MM.1S (cell line): ENCODE measurements around the gene MTG1.

Source experiments
- DNase-seq: peaks from one replicate; pipeline ENCODE4 v3.0.0-alpha.2; 2015
- H2AFZ ChIP-seq: fragments of 300-600 bp; sonication (generic); 2 replicates; pipeline ENCODE4 v1.6.0; 2016; ENCODE audit warnings: antibody characterized with exemption, low read length
- H3F3A ChIP-seq: fragments of 300-600 bp; sonication (generic); 2 replicates; pipeline ENCODE4 v1.6.1; 2016; ENCODE audit warnings: mild to moderate bottlenecking, antibody characterized with exemption, low read length, moderate library complexity, mixed read lengths; ENCODE audit not compliant: insufficient read depth
- H3K27ac ChIP-seq: fragments of 300-600 bp; sonication (generic); 2 replicates; pipeline ENCODE4 v1.5.1; 2016; ENCODE audit warnings: mild to moderate bottlenecking, low read length
- H3K27me3 ChIP-seq: fragments of 300-600 bp; sonication (generic); replicated peaks from 2 replicates; pipeline ENCODE4 v1.6.0; 2016; ENCODE audit warnings: low read length; ENCODE audit not compliant: insufficient read depth
- H3K36me3 ChIP-seq: fragments of 300-600 bp; sonication (generic); replicated peaks from 2 replicates; pipeline ENCODE4 v1.6.1; 2016; ENCODE audit warnings: mild to moderate bottlenecking, low read length, mixed read lengths; ENCODE audit not compliant: insufficient read depth
- H3K4me1 ChIP-seq: fragments of 300-600 bp; sonication (generic); 2 replicates; pipeline ENCODE4 v1.6.1; 2016; ENCODE audit warnings: low read length, mixed read lengths
- H3K4me2 ChIP-seq: fragments of 300-600 bp; sonication (generic); 2 replicates; pipeline ENCODE4 v1.6.0; 2016; ENCODE audit warnings: low read depth, low read length
- H3K4me3 ChIP-seq: fragments of 300-600 bp; sonication (generic); 2 replicates; pipeline ENCODE4 v1.5.1; 2016; ENCODE audit warnings: low read length, mixed read lengths
- H3K79me2 ChIP-seq: fragments of 300-600 bp; sonication (generic); 2 replicates; pipeline ENCODE4 v1.6.1; 2016; ENCODE audit warnings: mixed run types, low read length, mixed read lengths
- H3K9ac ChIP-seq: fragments of 300-600 bp; sonication (generic); 2 replicates; pipeline ENCODE4 v1.6.1; 2016; ENCODE audit warnings: low read length, mixed read lengths
- H3K9me2 ChIP-seq: fragments of 300-600 bp; sonication (generic); replicated peaks from 2 replicates; pipeline ENCODE4 v1.6.1; 2016; ENCODE audit warnings: mild to moderate bottlenecking, low read length, mixed read lengths; ENCODE audit not compliant: insufficient read depth
- H3K9me3 ChIP-seq: fragments of 300-600 bp; sonication (generic); replicated peaks from 2 replicates; pipeline ENCODE4 v1.6.1; 2016; ENCODE audit warnings: mild to moderate bottlenecking, low read length, mixed read lengths; ENCODE audit not compliant: insufficient read depth
- H4K20me1 ChIP-seq: fragments of 300-600 bp; sonication (generic); 2 replicates; pipeline ENCODE4 v1.6.1; 2016; ENCODE audit warnings: mild to moderate bottlenecking, low read length, moderate library complexity, mixed read lengths; ENCODE audit not compliant: insufficient read depth
- EZH2 ChIP-seq: fragments of 300-600 bp; sonication (generic); optimal IDR thresholded peaks from 2 replicates; pipeline ENCODE3; 2017; ENCODE audit warnings: low read depth, mild to moderate bottlenecking, antibody characterized with exemption, low read length, mixed read lengths
- EZH2phosphoT487 ChIP-seq: fragments of 300-600 bp; sonication (generic); IDR thresholded peaks from 2 replicates; pipeline ENCODE4 v1.6.1; 2018; ENCODE audit warnings: antibody characterized with exemption, low read length
- TF ChIP-seq, protein P1 (sequence below): fragments of 300-600 bp; sonication (generic); IDR thresholded peaks from 2 replicates; pipeline ENCODE4 v1.5.1; 2016; ENCODE audit warnings: antibody characterized with exemption, low read length, mixed read lengths

The MTG1 gene

GRCh38 chr10:133444342-133445267 lies 50.6 kb downstream of the MTG1 start:
- Histone ChIP-seq H3K9ac (no peak overlapping the region), H3K4me1 (no peaks in the 10 kb centered on the region), H3K9me3 (no peaks in the 10 kb centered on the region), H3K4me3 (no peak overlapping the region), H3K79me2 (no peaks in the 10 kb centered on the region), H2AFZ (no peak overlapping the region), H3F3A (no peaks in the 10 kb centered on the region), H3K4me2 (no peak overlapping the region), H3K9me2 (no peaks in the 10 kb centered on the region), H3K27ac (no peak overlapping the region), H3K27me3 (no peaks in the 10 kb centered on the region), H3K36me3 (no peaks in the 10 kb centered on the region), H4K20me1 (no peaks in the 10 kb centered on the region)
- no peak for DNase-seq
- TF ChIP-seq EZH2phosphoT487 = no peak
- TF ChIP-seq, protein P1, sequence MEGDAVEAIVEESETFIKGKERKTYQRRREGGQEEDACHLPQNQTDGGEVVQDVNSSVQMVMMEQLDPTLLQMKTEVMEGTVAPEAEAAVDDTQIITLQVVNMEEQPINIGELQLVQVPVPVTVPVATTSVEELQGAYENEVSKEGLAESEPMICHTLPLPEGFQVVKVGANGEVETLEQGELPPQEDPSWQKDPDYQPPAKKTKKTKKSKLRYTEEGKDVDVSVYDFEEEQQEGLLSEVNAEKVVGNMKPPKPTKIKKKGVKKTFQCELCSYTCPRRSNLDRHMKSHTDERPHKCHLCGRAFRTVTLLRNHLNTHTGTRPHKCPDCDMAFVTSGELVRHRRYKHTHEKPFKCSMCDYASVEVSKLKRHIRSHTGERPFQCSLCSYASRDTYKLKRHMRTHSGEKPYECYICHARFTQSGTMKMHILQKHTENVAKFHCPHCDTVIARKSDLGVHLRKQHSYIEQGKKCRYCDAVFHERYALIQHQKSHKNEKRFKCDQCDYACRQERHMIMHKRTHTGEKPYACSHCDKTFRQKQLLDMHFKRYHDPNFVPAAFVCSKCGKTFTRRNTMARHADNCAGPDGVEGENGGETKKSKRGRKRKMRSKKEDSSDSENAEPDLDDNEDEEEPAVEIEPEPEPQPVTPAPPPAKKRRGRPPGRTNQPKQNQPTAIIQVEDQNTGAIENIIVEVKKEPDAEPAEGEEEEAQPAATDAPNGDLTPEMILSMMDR = no peak
- no peak for TF ChIP-seq EZH2

- no peaks in the 10 kb centered on the region for H3K9me3 ChIP-seq
- no peaks in the 10 kb centered on the region for H3K9me2 ChIP-seq
- no peaks in the 10 kb centered on the region for H3K79me2 ChIP-seq
- H3K9ac ChIP-seq = no peak overlapping the region
- no peak for DNase-seq
- TF ChIP-seq, protein P1 = no peak
- TF ChIP-seq EZH2 (no peak), EZH2phosphoT487 (no peak)
- H3K27me3 ChIP-seq = no peaks in the 10 kb centered on the region
- H3F3A ChIP-seq = no peaks in the 10 kb centered on the region
- no peak overlapping the region for H2AFZ ChIP-seq
- no peak overlapping the region for H3K4me3 ChIP-seq
- no peak overlapping the region for H3K4me2 ChIP-seq
- H4K20me1 ChIP-seq = no peaks in the 10 kb centered on the region
- no peaks in the 10 kb centered on the region for H3K4me1 ChIP-seq
- no peak overlapping the region for H3K27ac ChIP-seq
- no peaks in the 10 kb centered on the region for H3K36me3 ChIP-seq
Measured at GRCh38 chr10:133445268-133445732, 51.3 kb downstream of the MTG1 start.

DNA sequence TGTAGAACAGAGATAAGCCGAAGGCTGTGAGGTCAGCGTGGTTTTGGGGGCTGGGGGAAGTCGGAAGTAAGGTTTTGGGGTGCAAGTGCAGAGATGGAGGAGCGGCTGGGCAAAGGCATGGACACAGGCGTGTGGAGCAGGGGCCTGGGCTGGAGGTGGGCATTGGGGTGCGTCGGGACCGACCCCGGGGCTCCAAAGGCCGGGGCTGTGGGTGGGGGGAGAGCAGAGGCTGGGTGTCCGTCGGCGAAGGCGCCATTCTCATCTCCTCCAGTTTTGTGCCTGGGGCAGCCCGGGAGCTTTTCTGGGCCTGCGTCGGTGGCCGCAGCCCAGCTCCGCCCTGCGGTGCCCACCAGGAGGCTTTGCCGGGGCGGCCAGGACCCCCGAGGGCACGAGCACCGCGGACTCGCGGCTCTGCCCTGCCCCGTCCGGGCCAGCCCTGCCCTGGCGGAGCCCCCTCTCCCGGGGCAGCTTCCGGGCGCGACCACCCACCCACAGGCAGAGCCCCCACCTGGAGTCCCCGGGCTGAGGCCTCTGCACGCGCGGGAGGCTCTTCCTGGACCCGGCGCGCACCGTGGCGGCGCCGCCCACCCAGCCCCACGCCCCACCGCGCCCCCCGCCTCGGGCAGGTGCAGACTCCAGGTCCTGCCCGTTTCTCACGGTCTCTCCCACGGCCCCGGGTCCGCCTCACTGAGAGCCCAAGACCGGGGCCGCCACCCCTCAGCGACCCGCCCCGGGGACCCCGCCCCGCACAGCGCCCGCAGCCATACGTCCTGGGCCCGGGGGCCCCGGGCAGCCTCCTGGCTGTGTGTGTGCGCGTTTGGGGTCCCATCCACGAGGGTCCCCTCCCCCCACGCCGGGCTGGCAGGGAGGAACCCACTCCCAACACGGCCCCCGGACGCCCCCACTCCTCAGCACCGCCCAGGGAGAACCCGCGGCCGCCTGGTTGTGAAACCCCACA lies 52.1 kb downstream of the MTG1 start:
- Histone ChIP-seq H3K4me3 (no peak overlapping the region), H3F3A (no peaks in the 10 kb centered on the region), H3K36me3 (no peaks in the 10 kb centered on the region), H3K4me1 (no peaks in the 10 kb centered on the region), H3K9me3 (no peaks in the 10 kb centered on the region), H3K4me2 (no peak overlapping the region), H3K79me2 (no peaks in the 10 kb centered on the region), H3K9ac (no peak overlapping the region), H3K27ac (no peak overlapping the region), H3K27me3 (no peaks in the 10 kb centered on the region), H3K9me2 (no peaks in the 10 kb centered on the region), H4K20me1 (no peaks in the 10 kb centered on the region), H2AFZ (no peak overlapping the region)
- DNase-seq = no peak
- TF ChIP-seq EZH2phosphoT487 (no peak), EZH2 (no peak)
- TF ChIP-seq, protein P1 = no peak
